A549 (cell line): ENCODE results near the gene EXOC7. TPM values are rescaled to one million over a fixed set of nuclear protein-coding genes. Genes with fewer than 3 reads are reported as not detected.

Source experiments
- ATAC-seq, 2 experiments: fragments of 200-7000 bp in 1 of 2; fragments of >200 bp in 1 of 2; cut with Nextera tagmentation in 1 of 2; cut with Tn5 transposase in 1 of 2; 3 replicates each; pipeline versions ENCODE4 v1.8.0 to v1.9.1; 2018 to 2020; ENCODE audit warnings: mild to moderate bottlenecking in 1 of 2, moderate library complexity in 1 of 2
- CTCF ChIA-PET: fragments of 300-600 bp; sonication (Branson Sonifier 250); formaldehyde crosslinking; extraction: SDS; loops from one replicate; lab custom pipeline; 2021; ENCODE audit warnings: antibody characterized with exemption, inconsistent platforms; lab: Yijun Ruan, JAX
- POLR2A ChIA-PET: fragments of 350-600 bp; formaldehyde crosslinking; extraction: SDS; loops from one replicate; lab custom pipeline; 2021; ENCODE audit warnings: antibody characterized with exemption, inconsistent platforms; lab: Yijun Ruan, JAX
- DNase-seq, 2 experiments: peaks; one replicate each; pipeline versions ENCODE4 v3.0.0 to v3.0.0-alpha.2; 2011 to 2016; ENCODE audit warnings: low read depth in 1 of 2, low spot score in 1 of 2
- FAIRE-seq: peaks from 2 replicates; lab custom pipeline; 2011; peaks lifted over from hg19 to GRCh38; lab: Jason Lieb, UNC
- H3K27ac ChIP-seq, 2 experiments: fragments of >200 bp; sonication (Bioruptor Twin); formaldehyde crosslinking; 3 replicates each; pipeline ENCODE4 v1.5.1; 2016 to 2017
- H3K4me1 ChIP-seq: fragments of >200 bp; sonication (Bioruptor Twin); formaldehyde crosslinking; 3 replicates; pipeline ENCODE4 v1.6.1; 2016
- H3K4me2 ChIP-seq: fragments of >200 bp; sonication (Bioruptor Twin); formaldehyde crosslinking; 3 replicates; pipeline ENCODE4 v1.6.1; 2016
- H3K4me3 ChIP-seq: fragments of >200 bp; sonication (Bioruptor Twin); formaldehyde crosslinking; 3 replicates; pipeline ENCODE4 v1.5.1; 2016
- H3K9me3 ChIP-seq: fragments of >200 bp; sonication (Bioruptor Twin); formaldehyde crosslinking; 3 replicates; pipeline ENCODE4 v1.6.1; 2016
- BHLHE40 ChIP-seq: IDR thresholded peaks from 2 replicates; pipeline ENCODE4 v1.6.1; 2012; ENCODE audit warnings: low read depth, low read length, inconsistent platforms
- CEBPB ChIP-seq, 2 experiments: fragments of >200 bp in 1 of 2; sonication (Bioruptor Twin) in 1 of 2; formaldehyde crosslinking in 1 of 2; IDR thresholded peaks; 2 replicates each; pipeline ENCODE4 v1.6.1; 2012 to 2016
- CHD4 ChIP-seq: fragments of 200-600 bp; sonication (generic); IDR thresholded peaks from 2 replicates; pipeline ENCODE4 v1.6.1; 2016; ENCODE audit warnings: antibody characterized with exemption, mild to moderate bottlenecking, borderline replicate concordance
- E2F6 ChIP-seq: IDR thresholded peaks from 2 replicates; pipeline ENCODE4 v1.6.1; 2012; ENCODE audit warnings: low read depth, borderline replicate concordance
- EHF ChIP-seq: fragments of 250-450 bp; sonication (Bioruptor Pico); IDR thresholded peaks from 2 replicates; pipeline ENCODE4 v1.5.0; 2020; ENCODE audit warnings: mild to moderate bottlenecking
- FOSB ChIP-seq: fragments of 250-450 bp; sonication (Bioruptor Pico); IDR thresholded peaks from 2 replicates; pipeline ENCODE4 v1.5.0; 2020; ENCODE audit warnings: mild to moderate bottlenecking, moderate library complexity
- FOSL2 ChIP-seq, 2 experiments: fragments of 450-650 bp in 1 of 2; fragments of >200 bp in 1 of 2; sonication (Bioruptor Twin) in 1 of 2; formaldehyde crosslinking; IDR thresholded peaks; 2 replicates each; pipeline versions ENCODE4 v1.5.0 to v1.6.1; 2016 to 2020; ENCODE audit warnings: mild to moderate bottlenecking in 1 of 2, moderate library complexity in 1 of 2
- GATA3 ChIP-seq: IDR thresholded peaks from 2 replicates; pipeline ENCODE4 v1.6.1; 2012; ENCODE audit warnings: borderline replicate concordance
- HDAC2 ChIP-seq: fragments of 200-600 bp; sonication (generic); IDR thresholded peaks from 2 replicates; pipeline ENCODE4 v1.6.1; 2016
- HEYL ChIP-seq: fragments of 250-450 bp; sonication (Bioruptor Pico); IDR thresholded peaks from 2 replicates; pipeline ENCODE4 v1.8.0; 2021; ENCODE audit warnings: mild to moderate bottlenecking, moderate library complexity
- JUN ChIP-seq, 2 experiments: fragments of >200 bp; sonication (Bioruptor Twin); formaldehyde crosslinking; IDR thresholded peaks; 2 replicates in 1 of 2; 3 replicates in 1 of 2; pipeline ENCODE4 v1.6.1; 2016 to 2017
- JUNB ChIP-seq: fragments of >200 bp; sonication (Bioruptor Twin); formaldehyde crosslinking; IDR thresholded peaks from 2 replicates; pipeline ENCODE4 v1.6.1; 2016
- KDM1A ChIP-seq: fragments of 200-600 bp; sonication (generic); IDR thresholded peaks from 2 replicates; pipeline ENCODE4 v1.6.1; 2016; ENCODE audit warnings: low read depth, mild to moderate bottlenecking
- MAZ ChIP-seq: fragments of 150-350 bp; IDR thresholded peaks from 2 replicates; pipeline ENCODE4 v1.6.1; 2014; ENCODE audit warnings: antibody characterized with exemption, low read depth, low read length, borderline replicate concordance
- MYC ChIP-seq: IDR thresholded peaks from 2 replicates; pipeline ENCODE4 v1.6.1; 2012; ENCODE audit warnings: mild to moderate bottlenecking, inconsistent platforms, low read length, improper control_type of control experiment, borderline replicate concordance
- NFE2L2 ChIP-seq: fragments of 150-350 bp; conservative IDR thresholded peaks from 2 replicates; pipeline ENCODE4 v1.6.1; 2014; ENCODE audit warnings: low read length
- NPAS2 ChIP-seq: fragments of 250-450 bp; sonication (Bioruptor Pico); IDR thresholded peaks from 2 replicates; pipeline ENCODE4 v1.8.0; 2022; ENCODE audit warnings: mild to moderate bottlenecking, moderate library complexity, borderline replicate concordance
- NR3C1 ChIP-seq: fragments of >200 bp; sonication (Bioruptor Twin); formaldehyde crosslinking; IDR thresholded peaks from 3 replicates; pipeline ENCODE4 v1.6.1; 2017
- POLR2A ChIP-seq: IDR thresholded peaks from 2 replicates; pipeline ENCODE4 v1.6.1; 2012; ENCODE audit warnings: mild to moderate bottlenecking, low read length
- POLR2AphosphoS2 ChIP-seq: conservative IDR thresholded peaks from 2 replicates; pipeline ENCODE4 v1.6.1; 2012; ENCODE audit warnings: low read length, improper control_type of control experiment, inconsistent platforms
- RARB ChIP-seq: fragments of 250-450 bp; sonication (Bioruptor Pico); IDR thresholded peaks from 2 replicates; pipeline ENCODE4 v1.8.0; 2021; ENCODE audit warnings: mild to moderate bottlenecking, moderate library complexity
- RCOR1 ChIP-seq: fragments of 150-350 bp; IDR thresholded peaks from 2 replicates; pipeline ENCODE4 v1.6.1; 2014; ENCODE audit warnings: antibody characterized with exemption, low read length, low read depth
- SREBF2 ChIP-seq: fragments of 450-650 bp; IDR thresholded peaks from 2 replicates; pipeline ENCODE4 v1.6.1; 2014; ENCODE audit warnings: mild to moderate bottlenecking, moderate library complexity
- TFCP2L1 ChIP-seq: fragments of 250-450 bp; sonication (Bioruptor Pico); IDR thresholded peaks from 2 replicates; pipeline ENCODE4 v1.5.0; 2021; ENCODE audit warnings: mild to moderate bottlenecking
- TP53 ChIP-seq: fragments of 250-450 bp; sonication (Bioruptor Pico); IDR thresholded peaks from 2 replicates; pipeline ENCODE4 v1.5.0; 2021; ENCODE audit warnings: mild to moderate bottlenecking, moderate library complexity
- ZFP36 ChIP-seq: fragments of 450-650 bp; IDR thresholded peaks from 2 replicates; pipeline ENCODE4 v1.6.1; 2014; ENCODE audit warnings: borderline replicate concordance; ENCODE audit not compliant: partially characterized antibody
- ZNF302 ChIP-seq: fragments of 250-450 bp; sonication (Bioruptor Pico); IDR thresholded peaks from 2 replicates; pipeline ENCODE4 v1.9.0; 2021; ENCODE audit warnings: inconsistent platforms, mild to moderate bottlenecking, moderate library complexity
- WGBS: methylation state at CpG from one replicate; pipeline ENCODE4 v1.1.6; 2017; ENCODE audit errors: missing lambda C conversion rate; 5-methylcytosine and 5-hydroxymethylcytosine counted together
- polyA plus RNA-seq, 4 experiments: library from polyadenylated mRNA; depleted of rRNA in 3 of 4; stranded (reverse); fragments of >200 nt; fragmentation: RNase III in 1 of 4; extraction: RNeasy Plus Mini Kit Qiagen cat#74134 plus additional on column Dnase treatment in 1 of 4; gene quantifications; 2 replicates in 3 of 4; 3 replicates in 1 of 4; pipeline ENCODE4 v1.2.3, GENCODE V29; 2011 to 2017

EXOC7 gene
- polyA plus RNA-seq, 2 of the 4 experiments (the other 2 are of a cell fraction), result 64.5 to 72.3 TPM

- Histone ChIP-seq H3K27ac (peak overlapping the region; percentile 84 to 87), H3K9me3 (no peaks in the 10 kb centered on the region), H3K4me2 (peak overlapping the region; percentile 82), H3K4me3 (peak overlapping the region; percentile 69), H3K4me1 (peaks cover 11% of the 10 kb centered on the region)
- no peak for DNase-seq
- TF ChIP-seq NR3C1, result no peak
- no peak for TF ChIP-seq FOSL2 (IDR thresholded peaks at IDR 0.05)
- TF ChIP-seq FOSL2 (CRISPR knock-in tag; IDR thresholded peaks at IDR 0.05), result no peak
- no peak for TF ChIP-seq EHF (CRISPR knock-in tag)
- no peak for TF ChIP-seq RCOR1
- no peak for TF ChIP-seq BHLHE40
- no peak for TF ChIP-seq JUNB
- TF ChIP-seq HDAC2, result no peak
- TF ChIP-seq SREBF2, result no peak
- TF ChIP-seq POLR2AphosphoS2, result no peak
- TF ChIP-seq NPAS2, result no peak
- no peak for TF ChIP-seq E2F6
- peak; percentile 14 to 17; a peak in 3 of 6 replicates for ATAC-seq
- WGBS, result 6% methylated on average over 4 of the region's 4 CpGs
- ChIA-PET CTCF (interaction anchor here (0.6 to 38.7 kb wide), 15 partner anchors 9 to 314 kb away, joined by 3 to 755 read pairs (median 6); partner anchors contain the start of gene ZACN), POLR2A (interaction anchor here (1.1 to 1.2 kb wide), 2 partner anchors 23 to 248 kb away, joined by 4 to 5 read pairs; partner anchors contain the start of gene WBP2)
- no peak for FAIRE-seq
Measured at GRCh38 chr17:76102944-76103273, 678 bp downstream of the EXOC7 start.

- FAIRE-seq (no peak), ATAC-seq (no peak), DNase-seq (no peak)
- Histone ChIP-seq H3K4me2 (no peak overlapping the region), H3K27ac (no peak overlapping the region), H3K4me1 (peaks cover 5% of the 10 kb centered on the region; the same call in 2 of the 3 replicates), H3K9me3 (no peaks in the 10 kb centered on the region), H3K4me3 (no peak overlapping the region)
- TF ChIP-seq TP53 (CRISPR knock-in tag) (no peak), CEBPB (IDR thresholded peaks at IDR 0.05) (no peak), FOSB (CRISPR knock-in tag) (no peak), TFCP2L1 (CRISPR knock-in tag) (no peak), JUN (IDR thresholded peaks at IDR 0.05) (no peak), EHF (CRISPR knock-in tag) (no peak), NR3C1 (no peak)
- POLR2A ChIA-PET, result no interaction called here
- CTCF ChIA-PET, result interaction anchor here (1.5 kb wide), 1 partner anchor 25 kb away, joined by 4 read pairs; no protein-coding TSS in a partner anchor
- 97% methylated on average over 19 of the region's 19 CpGs for WGBS
Measured at GRCh38 chr17:76097716-76098295, 5.8 kb downstream of the EXOC7 start.

- ChIA-PET CTCF (interaction anchor here (0.6 to 2.4 kb wide), 11 partner anchors 8 to 1738 kb away, joined by 3 to 10 read pairs (median 4); partner anchors contain the start of gene EXOC7), POLR2A (interaction anchor here (1.5 kb wide), 1 partner anchor 16 kb away, joined by 4 read pairs; the partner anchor contains the start of gene ZACN)
- ATAC-seq, result no peak
- TF ChIP-seq SREBF2, result no peak
- TF ChIP-seq NFE2L2, result no peak
- no peak for TF ChIP-seq RARB
- no peak for TF ChIP-seq CHD4
- TF ChIP-seq ZNF302, result no peak
- no peak for TF ChIP-seq KDM1A
- Histone ChIP-seq H3K27ac (no peak overlapping the region), H3K4me1 (no peaks in the 10 kb centered on the region), H3K9me3 (no peaks in the 10 kb centered on the region), H3K4me3 (no peak overlapping the region), H3K4me2 (no peak overlapping the region)
- DNase-seq, result no peak
- FAIRE-seq, result no peak
- 96% methylated on average over 13 of the region's 13 CpGs for WGBS
Measured at GRCh38 chr17:76095943-76096342, 7.6 kb downstream of the EXOC7 start.

- FAIRE-seq (no peak), DNase-seq (no peak), ATAC-seq (no peak)
- H3K27ac ChIP-seq, result no peak overlapping the region
- no peaks in the 10 kb centered on the region for H3K9me3 ChIP-seq
- ChIA-PET CTCF (interaction anchor here (0.6 to 3.4 kb wide), 6 partner anchors 10 to 189 kb away, joined by 3 to 12 read pairs (median 8); partner anchors contain the start of genes EXOC7 and MRPL38), POLR2A (no interaction called here)
- H3K4me3 ChIP-seq, result no peak overlapping the region
- H3K4me1 ChIP-seq, result no peaks in the 10 kb centered on the region
- H3K4me2 ChIP-seq, result no peak overlapping the region
- TF ChIP-seq MYC (no peak), GATA3 (no peak), ZNF302 (no peak), POLR2A (no peak), HEYL (no peak), ZFP36 (no peak), EHF (CRISPR knock-in tag) (no peak), MAZ (no peak), CEBPB (IDR thresholded peaks at IDR 0.05) (no peak)
- 97% methylated on average over 11 of the region's 11 CpGs for WGBS
Measured at GRCh38 chr17:76094046-76094445, 9.5 kb downstream of the EXOC7 start.
